SK-N-SH (cell line): ENCODE results near the gene UBE2E3. TPM values are rescaled to one million over a fixed set of nuclear protein-coding genes. Genes with fewer than 3 reads are reported as not detected.

Source experiments
- CTCF ChIA-PET: fragments of 300-600, 350-600 bp; formaldehyde crosslinking; extraction: SDS; loops from one replicate; lab custom pipeline; 2021; lab: Yijun Ruan, JAX
- POLR2A ChIA-PET: fragments of 350-600 bp; sonication (Branson Sonifier 250); formaldehyde crosslinking; extraction: SDS; loops from one replicate; lab custom pipeline; 2020; ENCODE audit warnings: antibody characterized with exemption, inconsistent platforms; lab: Yijun Ruan, JAX
- DNase-seq: peaks from one replicate; pipeline ENCODE4 v3.0.0; 2012
- H2AFZ ChIP-seq: fragments of 200-600 bp; sonication (generic); 2 replicates; pipeline ENCODE4 v1.8.1; 2016; ENCODE audit warnings: antibody characterized with exemption, mild to moderate bottlenecking, low read depth
- H3F3A ChIP-seq: fragments of 200-600 bp; sonication (generic); replicated peaks from 2 replicates; pipeline ENCODE3; 2016; ENCODE audit warnings: antibody characterized with exemption, mild to moderate bottlenecking; ENCODE audit not compliant: insufficient read depth
- H3K27ac ChIP-seq, 2 experiments: fragments of 200-500 bp in 1 of 2; fragments of 200-600 bp in 1 of 2; sonication (Bioruptor generic) in 1 of 2; sonication (generic), shearing (Covaris generic) in 1 of 2; 2 replicates each; pipeline versions ENCODE4 v1.5.1 to v1.6.1; 2014 to 2016; ENCODE audit warnings: low read depth in 2 of 2, inconsistent platforms in 1 of 2, low read length in 1 of 2, mild to moderate bottlenecking in 1 of 2, mixed read lengths in 1 of 2
- H3K27me3 ChIP-seq: fragments of 200-600 bp; sonication (generic), shearing (Covaris generic); 2 replicates; pipeline ENCODE4 v1.6.1; 2016; ENCODE audit warnings: mixed run types; ENCODE audit not compliant: insufficient read depth
- H3K36me3 ChIP-seq, 2 experiments: fragments of 200-500 bp in 1 of 2; fragments of 200-600 bp in 1 of 2; sonication (Bioruptor generic) in 1 of 2; sonication (generic) in 1 of 2; replicated peaks in 1 of 2; 2 replicates each; pipeline versions ENCODE3 to v1.5.1; 2014 to 2016; ENCODE audit warnings: low read length in 1 of 2, mild to moderate bottlenecking in 1 of 2; ENCODE audit not compliant: insufficient read depth in 2 of 2, control insufficient read depth in 1 of 2
- H3K4me1 ChIP-seq, 2 experiments: fragments of 200-500 bp in 1 of 2; fragments of 200-600 bp in 1 of 2; sonication (Bioruptor generic) in 1 of 2; sonication (generic), shearing (Covaris generic) in 1 of 2; 2 replicates each; pipeline versions ENCODE4 v1.5.1 to v1.6.1; 2014 to 2016; ENCODE audit warnings: low read depth in 1 of 2, low read length in 1 of 2, mixed run types in 1 of 2; ENCODE audit not compliant: insufficient read depth in 2 of 2, control insufficient read depth in 1 of 2
- H3K4me2 ChIP-seq: fragments of 200-600 bp; sonication (generic), shearing (Covaris generic); 2 replicates; pipeline ENCODE4 v1.6.1; 2017; ENCODE audit warnings: mixed run types
- H3K4me3 ChIP-seq, 2 experiments: fragments of 200-500 bp in 1 of 2; fragments of 200-600 bp in 1 of 2; sonication (Bioruptor generic) in 1 of 2; sonication (generic), shearing (Covaris generic) in 1 of 2; 2 replicates each; pipeline versions ENCODE4 v1.5.1 to v1.8.1; 2014 to 2016; ENCODE audit warnings: low read depth in 2 of 2, inconsistent platforms in 1 of 2, low read length in 1 of 2, mild to moderate bottlenecking in 1 of 2, mixed read lengths in 1 of 2, moderate library complexity in 1 of 2
- H3K79me2 ChIP-seq: fragments of 200-600 bp; sonication (generic); 2 replicates; pipeline ENCODE4 v1.8.1; 2017; ENCODE audit warnings: mild to moderate bottlenecking; ENCODE audit not compliant: insufficient read depth
- H3K9ac ChIP-seq: fragments of 200-600 bp; sonication (generic); 2 replicates; pipeline ENCODE4 v1.6.1; 2017; ENCODE audit warnings: mixed run types
- H3K9me2 ChIP-seq: fragments of 200-600 bp; sonication (generic); 2 replicates; pipeline ENCODE4 v1.6.1; 2017; ENCODE audit warnings: mixed run types
- H3K9me3 ChIP-seq: fragments of 200-600 bp; sonication (generic); 2 replicates; pipeline ENCODE4 v1.6.1; 2017; ENCODE audit warnings: mixed run types, mild to moderate bottlenecking, moderate library complexity
- H4K20me1 ChIP-seq: fragments of 200-600 bp; sonication (generic); 2 replicates; pipeline ENCODE4 v1.6.1; 2017; ENCODE audit warnings: mild to moderate bottlenecking, mixed run types; ENCODE audit not compliant: insufficient read depth
- CTCF ChIP-seq: fragments of 200-600 bp; sonication (generic); IDR thresholded peaks from 2 replicates; pipeline ENCODE4 v1.6.1; 2017; ENCODE audit warnings: antibody characterized with exemption, mild to moderate bottlenecking, moderate library complexity
- ELF1 ChIP-seq: IDR thresholded peaks from 2 replicates; pipeline ENCODE4 v1.4.0; 2012
- EP300 ChIP-seq, 2 experiments: IDR thresholded peaks; 2 replicates each; pipeline versions ENCODE4 v1.4.0 to v1.6.1; 2012; ENCODE audit warnings: borderline replicate concordance in 1 of 2, low read depth in 1 of 2, low read length in 1 of 2
- EZH2phosphoT487 ChIP-seq: fragments of 200-600 bp; sonication (generic); IDR thresholded peaks from 2 replicates; pipeline ENCODE4 v1.6.1; 2017; ENCODE audit warnings: low read depth, mixed run types, mild to moderate bottlenecking, antibody characterized with exemption, moderate library complexity, borderline replicate concordance
- FOSL2 ChIP-seq: IDR thresholded peaks from 2 replicates; pipeline ENCODE4 v1.4.0; 2012; ENCODE audit warnings: low read depth, mild to moderate bottlenecking, moderate library complexity, borderline replicate concordance
- FOXJ3 ChIP-seq: sonication (generic); formaldehyde crosslinking; IDR thresholded peaks from 2 replicates; pipeline ENCODE4 v1.5.1; 2020; ENCODE audit warnings: mild to moderate bottlenecking, missing genetic modification reagents
- GABPA ChIP-seq: IDR thresholded peaks from 2 replicates; pipeline ENCODE4 v1.4.0; 2012; ENCODE audit warnings: low read depth, mild to moderate bottlenecking
- IRF3 ChIP-seq: fragments of 150-350 bp; IDR thresholded peaks from 2 replicates; pipeline ENCODE4 v1.6.1; 2016; ENCODE audit warnings: mild to moderate bottlenecking, low read depth, low read length
- MAX ChIP-seq: IDR thresholded peaks from 2 replicates; pipeline ENCODE4 v1.4.0; 2012; ENCODE audit warnings: low read depth
- MEF2A ChIP-seq: IDR thresholded peaks from 2 replicates; pipeline ENCODE4 v1.4.0; 2012; ENCODE audit warnings: low read depth, borderline replicate concordance
- NFIC ChIP-seq: IDR thresholded peaks from 2 replicates; pipeline ENCODE4 v1.4.0; 2012; ENCODE audit warnings: borderline replicate concordance
- RCOR1 ChIP-seq: fragments of 150-350 bp; IDR thresholded peaks from 2 replicates; pipeline ENCODE4 v1.6.1; 2017; ENCODE audit warnings: antibody characterized with exemption, low read length
- REST ChIP-seq: IDR thresholded peaks from 2 replicates; pipeline ENCODE4 v1.6.1; 2012; ENCODE audit warnings: mild to moderate bottlenecking, low read depth, low read length, moderate library complexity
- RFX5 ChIP-seq: IDR thresholded peaks from 2 replicates; pipeline ENCODE4 v1.6.1; 2012; ENCODE audit warnings: mild to moderate bottlenecking, improper control_type of control experiment, low read length
- SMC3 ChIP-seq: IDR thresholded peaks from 2 replicates; pipeline ENCODE4 v1.6.1; 2012; ENCODE audit warnings: low read depth, low read length, improper control_type of control experiment
- TAF1 ChIP-seq: IDR thresholded peaks from 2 replicates; pipeline ENCODE4 v1.6.1; 2012; ENCODE audit warnings: low read depth, mild to moderate bottlenecking, low read length, moderate library complexity, borderline replicate concordance
- USF1 ChIP-seq: IDR thresholded peaks from 2 replicates; pipeline ENCODE4 v1.4.0; 2012; ENCODE audit warnings: low read depth, borderline replicate concordance
- USF2 ChIP-seq: fragments of 150-350 bp; IDR thresholded peaks from 2 replicates; pipeline ENCODE4 v1.6.1; 2017; ENCODE audit warnings: antibody characterized with exemption, low read length, low read depth, borderline replicate concordance
- WGBS: methylation state at CpG from one replicate; pipeline ENCODE4 v1.1.6; 2017; ENCODE audit warnings: low lambda C conversion rate; 5-methylcytosine and 5-hydroxymethylcytosine counted together
- polyA plus RNA-seq, 3 experiments: library from polyadenylated mRNA; depleted of rRNA; stranded (reverse); fragments of >200 nt; gene quantifications; 2 replicates each; pipeline ENCODE4 v1.2.3, GENCODE V29; 2012

The UBE2E3 gene
- polyA plus RNA-seq, 1 of the 3 experiments (the other 2 are of a cell fraction) = 62.9 TPM

- no peaks in the 10 kb centered on the region for H3K27me3 ChIP-seq
- H3K79me2 ChIP-seq = peaks cover 85% of the 10 kb centered on the region
- WGBS = 91% methylated on average over 2 of the region's 2 CpGs
- H3K9me3 ChIP-seq = no peaks in the 10 kb centered on the region
- CTCF ChIA-PET = no interaction called here
- H3K4me1 ChIP-seq = peaks cover 16 to 19% of the 10 kb centered on the region in 2 experiments; a peak in 3 of 4 replicates
- H3K4me2 ChIP-seq = no peak overlapping the region
- H3K27ac ChIP-seq = no peak overlapping the region
- H3K9ac ChIP-seq = no peak overlapping the region
- no peaks in the 10 kb centered on the region for H4K20me1 ChIP-seq
- TF ChIP-seq RFX5 (no peak), IRF3 (no peak), NFIC (no peak), GABPA (no peak), USF1 (no peak), MAX (no peak), SMC3 (no peak), FOXJ3 (no peak), TAF1 (no peak), ELF1 (no peak), EP300 (IDR thresholded peaks at IDR 0.05; ENCODE audit: borderline replicate concordance in 1 of 2, low read depth in 1 of 2, low read length in 1 of 2) (no peak), FOSL2 (no peak), CTCF (no peak), RCOR1 (no peak), USF2 (no peak), REST (no peak), MEF2A (no peak), EZH2phosphoT487 (no peak)
- no peak overlapping the region for H3K4me3 ChIP-seq
- no peak overlapping the region for H2AFZ ChIP-seq
- no peaks in the 10 kb centered on the region for H3F3A ChIP-seq
- no peaks in the 10 kb centered on the region for H3K9me2 ChIP-seq
- POLR2A ChIA-PET = no interaction called here
- H3K36me3 ChIP-seq = peaks cover 19 to 30% of the 10 kb centered on the region in 2 experiments
- DNase-seq = no peak
Measured at GRCh38 chr2:180985771-180986395, 5.5 kb downstream of the UBE2E3 start.
